ENCODE data around the gene TMEM208. TPM values are rescaled to one million over a fixed set of nuclear protein-coding genes. Genes with fewer than 3 reads are reported as not detected.
A peak's percentile ranks its signal among the peaks of the same experiment; 100 is the strongest.

The TMEM208 gene
- polyA plus RNA-seq, 4 donors, result 63.0 to 153 (median 102) TPM

DNA sequence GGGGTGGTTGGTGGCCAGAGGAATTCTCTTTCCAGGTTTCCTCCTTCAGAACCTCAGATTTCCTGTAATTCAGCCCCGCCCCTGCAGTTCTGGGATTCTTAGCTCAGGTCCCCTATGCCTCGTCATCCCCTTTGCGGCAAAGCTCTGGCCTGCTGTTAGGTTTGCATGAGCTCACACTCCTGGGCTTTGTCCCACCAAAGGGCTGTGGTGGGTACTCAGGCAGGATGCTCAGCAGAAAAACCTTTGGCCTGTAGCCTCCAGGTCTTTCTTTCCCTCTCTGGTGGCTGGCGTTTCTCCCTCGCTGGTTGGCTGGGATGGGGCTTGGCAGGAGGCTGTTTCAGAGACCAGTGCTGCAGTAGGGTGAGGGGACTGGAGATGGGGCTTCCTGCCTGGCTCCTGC is 42.8 kb downstream of the TMEM208 start:
- H3K27ac ChIP-seq (ENCODE audit: low read depth in 1 of 3, low read length in 2 of 3), result no peak overlapping the region

DNA sequence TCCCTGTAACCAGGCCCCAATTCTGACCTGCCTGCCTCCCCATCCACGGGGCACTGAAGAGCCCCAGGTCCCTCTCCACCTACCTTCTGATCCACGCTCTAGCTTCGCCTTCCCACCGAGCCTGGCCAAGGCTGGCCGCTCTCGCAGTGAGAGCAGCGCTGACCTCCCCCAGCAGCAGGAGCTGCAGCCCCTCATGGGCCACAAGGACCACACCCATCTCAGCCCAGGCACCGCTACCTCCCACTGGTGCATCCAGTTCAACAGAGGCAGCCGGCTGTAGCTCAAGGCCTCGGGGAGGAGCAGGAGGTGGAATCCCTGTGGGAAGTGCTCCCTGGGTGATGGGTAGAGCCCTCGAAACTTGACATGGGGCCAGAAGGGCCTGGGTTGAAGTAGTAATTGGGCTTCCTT is 44.0 kb downstream of the TMEM208 start:
- 69 to 84% (median 81%) methylated on average over 11 of the region's 11 CpGs for WGBS, 3 donors
- Histone ChIP-seq H3K4me1 (ENCODE audit: control insufficient read depth in 3 of 3, insufficient read depth in 2 of 3, low read depth in 1 of 3, low read length in 2 of 3) (peaks cover 0 to 10% (median 0%) of the 10 kb centered on the region in 3 donors), H3K27ac (ENCODE audit: low read depth in 1 of 3, low read length in 2 of 3) (no peak overlapping the region), H3K4me3 (ENCODE audit: low read depth in 1 of 3, low read length in 3 of 3) (no peak overlapping the region), H3K27me3 (ENCODE audit: control insufficient read depth in 3 of 3, insufficient read depth in 3 of 3, low read length in 3 of 3) (no peaks in the 10 kb centered on the region), H3K36me3 (ENCODE audit: control insufficient read depth in 3 of 3, insufficient read depth in 2 of 3, low read depth in 1 of 3, low read length in 3 of 3) (peaks cover 0 to 2% (median 0%) of the 10 kb centered on the region in 3 donors), H3K9me3 (ENCODE audit: control insufficient read depth in 2 of 2, insufficient read depth in 1 of 2, low read depth in 1 of 2, low read length in 1 of 2) (no peaks in the 10 kb centered on the region)
- no peak for FAIRE-seq
- DNase-seq, result no peak

More for the DNA sequence above, 42.8 kb downstream of the TMEM208 start:
- Histone ChIP-seq H3K36me3 (ENCODE audit: control insufficient read depth in 3 of 3, insufficient read depth in 2 of 3, low read depth in 1 of 3, low read length in 3 of 3) (no peaks in the 10 kb centered on the region), H3K9me3 (ENCODE audit: control insufficient read depth in 2 of 2, insufficient read depth in 1 of 2, low read depth in 1 of 2, low read length in 1 of 2) (no peaks in the 10 kb centered on the region), H3K27me3 (ENCODE audit: control insufficient read depth in 3 of 3, insufficient read depth in 3 of 3, low read length in 3 of 3) (peaks cover 0 to 8% (median 0%) of the 10 kb centered on the region in 3 donors), H3K4me3 (ENCODE audit: low read depth in 1 of 3, low read length in 3 of 3) (no peak overlapping the region), H3K4me1 (ENCODE audit: control insufficient read depth in 3 of 3, insufficient read depth in 2 of 3, low read depth in 1 of 3, low read length in 2 of 3) (peaks cover 0 to 10% (median 0%) of the 10 kb centered on the region in 3 donors)
- DNase-seq (no peak), FAIRE-seq (no peak)
- WGBS, 3 donors, result 34 to 60% (median 53%) methylated on average over 5 of the region's 5 CpGs

DNA sequence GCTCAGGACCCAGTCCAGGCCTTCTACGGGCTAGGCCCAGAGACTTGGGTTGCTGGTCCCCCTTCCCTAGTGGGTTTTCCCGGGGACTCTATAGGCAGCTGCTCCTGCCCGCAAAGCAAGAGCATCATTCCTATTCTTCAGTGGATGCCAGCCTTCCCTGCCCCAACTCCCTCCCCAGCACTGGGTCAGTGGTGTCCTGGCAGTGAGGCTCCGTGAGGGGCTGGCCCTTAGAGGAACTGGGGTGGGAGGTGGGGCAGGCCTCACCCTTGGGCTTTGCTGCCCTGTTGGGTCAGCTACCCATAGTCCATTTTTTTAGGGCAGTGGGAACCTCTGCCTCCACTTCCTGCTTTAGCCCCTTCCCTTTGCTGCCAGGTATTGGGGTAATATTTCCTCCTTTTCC is 44.5 kb downstream of the TMEM208 start:
- FAIRE-seq (no peak), DNase-seq (no peak)
- Histone ChIP-seq H3K9me3 (ENCODE audit: control insufficient read depth in 2 of 2, insufficient read depth in 1 of 2, low read depth in 1 of 2, low read length in 1 of 2) (no peaks in the 10 kb centered on the region), H3K36me3 (ENCODE audit: control insufficient read depth in 3 of 3, insufficient read depth in 2 of 3, low read depth in 1 of 3, low read length in 3 of 3) (peaks cover 0 to 7% (median 0%) of the 10 kb centered on the region in 3 donors), H3K27ac (ENCODE audit: low read depth in 1 of 3, low read length in 2 of 3) (no peak overlapping the region), H3K4me1 (ENCODE audit: control insufficient read depth in 3 of 3, insufficient read depth in 2 of 3, low read depth in 1 of 3, low read length in 2 of 3) (peaks cover 0 to 10% (median 0%) of the 10 kb centered on the region in 3 donors), H3K4me3 (ENCODE audit: low read depth in 1 of 3, low read length in 3 of 3) (no peak overlapping the region), H3K27me3 (ENCODE audit: control insufficient read depth in 3 of 3, insufficient read depth in 3 of 3, low read length in 3 of 3) (no peaks in the 10 kb centered on the region)
- 86 to 91% (median 88%) methylated on average over 4 of the region's 4 CpGs for WGBS, 3 donors

DNA sequence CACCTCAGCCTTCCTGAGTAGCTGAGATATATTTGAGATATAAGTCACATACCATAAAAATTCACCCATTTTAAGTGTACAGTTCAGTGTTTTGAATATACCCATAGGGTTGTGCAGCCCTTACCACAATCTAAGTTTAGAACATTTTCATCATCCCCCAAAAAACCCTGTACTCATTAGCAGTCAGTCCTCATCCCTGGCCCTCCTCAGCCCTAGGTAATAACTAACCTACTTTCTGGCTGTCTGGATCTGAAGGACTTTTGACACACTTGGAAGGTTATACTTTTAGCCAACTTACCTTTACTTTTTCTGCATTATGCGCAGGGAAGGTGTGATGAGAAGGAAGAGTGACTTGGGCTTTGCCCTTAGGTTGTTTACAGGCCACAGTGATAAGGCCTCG is 48.4 kb downstream of the TMEM208 start:
- Histone ChIP-seq H3K9me3 (ENCODE audit: control insufficient read depth in 2 of 2, insufficient read depth in 1 of 2, low read depth in 1 of 2, low read length in 1 of 2) (no peaks in the 10 kb centered on the region), H3K4me1 (ENCODE audit: control insufficient read depth in 3 of 3, insufficient read depth in 2 of 3, low read depth in 1 of 3, low read length in 2 of 3) (peaks cover 0 to 10% (median 4%) of the 10 kb centered on the region in 3 donors), H3K27ac (ENCODE audit: low read depth in 1 of 3, low read length in 2 of 3) (no peak overlapping the region), H3K27me3 (ENCODE audit: control insufficient read depth in 3 of 3, insufficient read depth in 3 of 3, low read length in 3 of 3) (no peaks in the 10 kb centered on the region), H3K4me3 (ENCODE audit: low read depth in 1 of 3, low read length in 3 of 3) (no peak overlapping the region), H3K36me3 (ENCODE audit: control insufficient read depth in 3 of 3, insufficient read depth in 2 of 3, low read depth in 1 of 3, low read length in 3 of 3) (peaks cover 0 to 21% (median 0%) of the 10 kb centered on the region in 3 donors)
- DNase-seq (no peak), FAIRE-seq (no peak)
- WGBS, 3 donors, result 58 to 79% (median 74%) methylated on average over 2 of the region's 2 CpGs

DNA sequence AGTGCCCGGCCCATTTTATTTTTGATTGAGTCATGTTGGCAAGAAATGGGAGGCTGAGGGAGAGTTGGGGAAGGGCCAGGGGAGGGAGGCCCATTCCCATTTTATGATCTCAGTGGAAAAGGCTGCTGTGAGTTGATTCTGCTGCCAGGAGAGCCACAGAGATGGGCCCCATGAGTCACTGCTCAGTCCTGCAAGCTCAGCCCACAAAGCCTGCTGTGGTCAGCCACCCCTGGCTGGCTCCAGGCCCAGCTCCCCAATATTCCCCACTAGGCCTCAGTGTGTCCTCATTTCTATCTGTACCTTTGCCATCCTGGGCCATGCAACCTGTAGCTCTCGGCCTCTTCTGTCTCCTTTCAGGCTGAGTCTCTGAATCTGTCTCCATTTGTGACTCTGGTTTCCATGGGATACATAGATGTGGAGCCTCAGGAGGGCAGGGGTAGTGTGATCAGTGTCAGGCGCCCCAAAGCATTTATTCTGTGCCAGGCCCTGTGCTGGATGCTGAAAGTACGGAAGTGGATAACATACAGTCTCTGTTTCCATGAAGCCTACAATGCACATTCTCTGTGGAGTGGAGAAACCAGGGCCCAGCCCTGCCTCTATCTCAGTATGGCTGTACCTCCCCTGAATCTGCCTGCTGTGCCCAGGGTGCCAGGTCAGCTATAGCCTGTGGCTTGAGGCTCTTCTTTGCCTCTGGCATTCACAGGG is 50.5 kb downstream of the TMEM208 start:
- DNase-seq (peak in 1 of 2 donors; percentile 28), FAIRE-seq (no peak)
- WGBS, 3 donors, result 85 to 93% (median 89%) methylated on average over 4 of the region's 4 CpGs
- Histone ChIP-seq H3K4me3 (ENCODE audit: low read depth in 1 of 3, low read length in 3 of 3) (no peak overlapping the region), H3K27ac (ENCODE audit: low read depth in 1 of 3, low read length in 2 of 3) (peak overlapping the region in 1 of 3 donors; percentile 24), H3K4me1 (ENCODE audit: control insufficient read depth in 3 of 3, insufficient read depth in 2 of 3, low read depth in 1 of 3, low read length in 2 of 3) (peaks cover 0 to 10% (median 4%) of the 10 kb centered on the region in 3 donors), H3K9me3 (ENCODE audit: control insufficient read depth in 2 of 2, insufficient read depth in 1 of 2, low read depth in 1 of 2, low read length in 1 of 2) (no peaks in the 10 kb centered on the region), H3K27me3 (ENCODE audit: control insufficient read depth in 3 of 3, insufficient read depth in 3 of 3, low read length in 3 of 3) (no peaks in the 10 kb centered on the region), H3K36me3 (ENCODE audit: control insufficient read depth in 3 of 3, insufficient read depth in 2 of 3, low read depth in 1 of 3, low read length in 3 of 3) (peaks cover 0 to 30% (median 0%) of the 10 kb centered on the region in 3 donors)

DNA sequence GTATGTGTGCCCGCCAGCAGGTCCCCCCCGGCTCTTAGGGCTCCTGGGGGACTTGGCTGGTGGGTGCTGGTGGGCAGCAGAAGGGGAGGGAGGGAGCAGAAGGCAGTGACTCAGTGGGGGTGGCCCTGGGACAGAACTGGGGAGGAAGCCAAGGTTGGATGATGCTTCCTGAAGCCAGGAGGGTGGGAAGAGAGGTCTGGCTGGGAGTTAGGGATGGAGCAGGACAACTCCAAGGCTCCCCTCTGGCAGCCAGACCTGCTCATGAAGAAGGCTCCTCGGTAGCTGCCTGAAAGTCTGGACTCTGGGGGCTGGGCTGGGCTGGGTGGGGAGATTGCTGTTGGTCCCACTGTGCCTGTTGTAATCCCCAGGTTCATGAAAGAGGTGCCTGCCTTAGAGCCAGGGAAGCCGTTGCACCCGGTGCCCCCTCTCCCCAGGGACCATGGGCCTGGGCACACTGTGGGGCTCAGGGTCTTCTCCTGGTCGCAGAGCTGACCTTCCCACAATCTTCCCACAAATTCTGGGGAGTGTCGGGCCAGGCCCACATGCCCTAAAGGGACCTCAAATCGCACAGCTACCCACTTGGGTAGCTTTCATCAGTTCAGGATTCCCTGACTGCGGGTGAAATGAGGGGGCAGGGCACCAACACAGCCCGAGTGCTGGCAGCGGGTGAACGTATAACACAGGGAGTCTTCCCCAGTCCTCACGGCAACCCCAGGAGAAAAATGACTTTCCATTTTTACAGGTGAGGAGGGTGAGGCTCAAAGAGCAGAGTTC is 51.3 kb downstream of the TMEM208 start:
- DNase-seq, result peak in 1 of 2 donors; percentile 34
- no peak for FAIRE-seq
- Histone ChIP-seq H3K9me3 (ENCODE audit: control insufficient read depth in 2 of 2, insufficient read depth in 1 of 2, low read depth in 1 of 2, low read length in 1 of 2) (no peaks in the 10 kb centered on the region), H3K4me1 (ENCODE audit: control insufficient read depth in 3 of 3, insufficient read depth in 2 of 3, low read depth in 1 of 3, low read length in 2 of 3) (peaks cover 0 to 10% (median 4%) of the 10 kb centered on the region in 3 donors), H3K27me3 (ENCODE audit: control insufficient read depth in 3 of 3, insufficient read depth in 3 of 3, low read length in 3 of 3) (no peaks in the 10 kb centered on the region), H3K4me3 (ENCODE audit: low read depth in 1 of 3, low read length in 3 of 3) (peak overlapping the region in 2 of 3 donors; percentile 51 to 57), H3K36me3 (ENCODE audit: control insufficient read depth in 3 of 3, insufficient read depth in 2 of 3, low read depth in 1 of 3, low read length in 3 of 3) (peaks cover 0 to 32% (median 0%) of the 10 kb centered on the region in 3 donors), H3K27ac (ENCODE audit: low read depth in 1 of 3, low read length in 2 of 3) (peak overlapping the region in 1 of 3 donors; percentile 24)
- 43 to 59% (median 43%) methylated on average over 13 of the region's 13 CpGs for WGBS, 3 donors

Other genes with a start within 250 kb of the TMEM208 start
- gene CES4A, start 238.5 kb upstream of the TMEM208 start, polyA plus RNA-seq, result 10 to 100 TPM in 2 of 4 donors, 1 to 10 TPM in 2; 4.8 to 26.3 (median 10.5) TPM
- 10 to 100 TPM in 2 of 4 donors, 1 to 10 TPM in 2; 5.4 to 21.6 (median 10.7) TPM for gene CBFB, start 198.0 kb upstream of the TMEM208 start, polyA plus RNA-seq
- gene PHAF1, start 117.2 kb upstream of the TMEM208 start, polyA plus RNA-seq, result 10 to 100 TPM in 2 of 4 donors, 1 to 10 TPM in 2; 5.9 to 13.6 (median 8.7) TPM
- gene B3GNT9, start 76.1 kb upstream of the TMEM208 start, polyA plus RNA-seq, result 1 to 10 TPM in 3 of 4 donors, under 1 TPM in 1; 0.89 to 4.9 (median 2.6) TPM
- 10 to 100 TPM; 16.6 to 37.8 (median 23.6) TPM for gene TRADD, start 67.2 kb upstream of the TMEM208 start, polyA plus RNA-seq
- gene FBXL8, start 67.2 kb upstream of the TMEM208 start, polyA plus RNA-seq, result 10 to 100 TPM in 1 of 4 donors, 1 to 10 TPM in 3; 5.8 to 13.1 (median 6.9) TPM
- gene HSF4, start 62.4 kb upstream of the TMEM208 start, polyA plus RNA-seq, result 10 to 100 TPM in 1 of 4 donors, 1 to 10 TPM in 3; 4.6 to 15.1 (median 7.6) TPM
- gene NOL3, start 56.6 kb upstream of the TMEM208 start, polyA plus RNA-seq, result 10 to 100 TPM in 2 of 4 donors, 1 to 10 TPM in 2; 4.5 to 17.1 (median 9.5) TPM
- 10 to 100 TPM; 15.7 to 19.0 (median 18.2) TPM for gene MATCAP1, start 43.2 kb upstream of the TMEM208 start, polyA plus RNA-seq
- gene EXOC3L1, start 37.0 kb upstream of the TMEM208 start, polyA plus RNA-seq, result 1 to 10 TPM; 1.6 to 7.9 (median 6.0) TPM
- gene E2F4, start 35.0 kb upstream of the TMEM208 start, polyA plus RNA-seq, result 10 to 100 TPM; 48.6 to 63.7 (median 58.3) TPM
- gene ELMO3, start 28.0 kb upstream of the TMEM208 start, polyA plus RNA-seq, result 100 to 1,000 TPM in 1 of 4 donors, 10 to 100 TPM in 3; 36.3 to 101 (median 67.4) TPM
- gene FHOD1, start 20.4 kb downstream of the TMEM208 start, polyA plus RNA-seq, result 10 to 100 TPM; 12.4 to 19.7 (median 15.8) TPM
- under 1 TPM in 3 of 4 donors, not detected in 1; 0.39 to 0.78 (median 0.54) TPM for gene SLC9A5, start 21.8 kb downstream of the TMEM208 start, polyA plus RNA-seq
- gene PLEKHG4, start 52.4 kb downstream of the TMEM208 start, polyA plus RNA-seq, result 1 to 10 TPM; 1.6 to 7.9 (median 4.9) TPM
- gene KCTD19, start 99.6 kb downstream of the TMEM208 start, polyA plus RNA-seq, result under 1 TPM in 2 of 4 donors, not detected in 2; 0.01 to 0.19 TPM
- 1 to 10 TPM in 1 of 4 donors, under 1 TPM in 1, not detected in 2; 0.87 to 1.9 TPM for gene LRRC36, start 99.7 kb downstream of the TMEM208 start, polyA plus RNA-seq
- 10 to 100 TPM; 10.3 to 34.8 (median 22.2) TPM for gene TPPP3, start 166.4 kb downstream of the TMEM208 start, polyA plus RNA-seq
- 1 to 10 TPM in 3 of 4 donors, not detected in 1; 1.9 to 5.3 (median 5.2) TPM for gene ZDHHC1, start 189.3 kb downstream of the TMEM208 start, polyA plus RNA-seq
- 100 to 1,000 TPM in 2 of 4 donors, 10 to 100 TPM in 1, 1 to 10 TPM in 1; 9.7 to 166 (median 111) TPM for gene HSD11B2, start 204.0 kb downstream of the TMEM208 start, polyA plus RNA-seq

Measured in small intestine (tissue), 7 donors.